Stimulated activated CD4-positive, alpha-beta T cell treated with anti-CD3 and anti-CD28 coated beads, Interleukin-1b, Interleukin-23, amount 100 ng/mL, for 48 hours (primary cell): ENCODE results near the gene USO1.
"Not testable (repeated sequence)": the region's sequence is repeated elsewhere in the genome, so short reads cannot be mapped to it uniquely, and the experiment has no call there.

Experiments
- DNase-seq: peaks from one replicate; pipeline ENCODE4 v3.0.0-alpha.2; 2020

Gene USO1

DNA sequence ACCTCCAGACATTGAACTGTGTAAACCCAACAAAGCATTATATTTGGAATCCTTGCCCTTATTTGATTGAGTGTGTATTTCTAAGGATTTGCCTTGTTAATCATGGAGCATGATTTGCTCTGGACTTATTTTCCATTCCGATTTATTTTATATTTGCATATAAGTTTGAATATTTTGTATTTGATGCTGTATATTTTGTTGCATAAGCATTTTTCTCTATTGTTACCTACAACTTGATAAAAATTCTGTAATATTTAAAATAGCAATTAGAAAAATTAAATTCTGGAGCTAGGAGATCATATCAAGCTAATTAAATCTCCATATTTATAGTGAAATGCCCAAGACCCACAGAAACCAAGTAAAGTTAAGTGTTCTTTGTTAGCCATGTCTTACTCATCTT lies 47.2 kb downstream of the USO1 start:
- DNase-seq: no peak

DNA sequence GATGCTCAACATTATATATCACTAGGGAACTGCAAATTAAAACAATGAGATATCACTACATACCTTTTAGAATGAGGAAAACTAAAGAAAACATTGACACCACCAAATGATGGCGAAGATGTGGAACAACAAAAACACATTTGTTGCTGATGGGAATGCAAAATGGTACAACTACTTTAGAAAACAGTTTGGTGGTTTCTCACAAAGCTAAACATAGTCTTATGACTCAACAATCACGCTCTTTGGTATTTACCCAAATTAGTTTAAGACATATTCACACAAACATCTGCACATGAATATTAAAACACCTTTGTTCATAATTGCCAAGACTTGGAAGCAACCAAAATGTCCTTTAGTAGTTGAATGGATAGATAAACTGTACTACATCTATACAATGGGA lies 53.2 kb downstream of the USO1 start:
- no peak for DNase-seq

DNA sequence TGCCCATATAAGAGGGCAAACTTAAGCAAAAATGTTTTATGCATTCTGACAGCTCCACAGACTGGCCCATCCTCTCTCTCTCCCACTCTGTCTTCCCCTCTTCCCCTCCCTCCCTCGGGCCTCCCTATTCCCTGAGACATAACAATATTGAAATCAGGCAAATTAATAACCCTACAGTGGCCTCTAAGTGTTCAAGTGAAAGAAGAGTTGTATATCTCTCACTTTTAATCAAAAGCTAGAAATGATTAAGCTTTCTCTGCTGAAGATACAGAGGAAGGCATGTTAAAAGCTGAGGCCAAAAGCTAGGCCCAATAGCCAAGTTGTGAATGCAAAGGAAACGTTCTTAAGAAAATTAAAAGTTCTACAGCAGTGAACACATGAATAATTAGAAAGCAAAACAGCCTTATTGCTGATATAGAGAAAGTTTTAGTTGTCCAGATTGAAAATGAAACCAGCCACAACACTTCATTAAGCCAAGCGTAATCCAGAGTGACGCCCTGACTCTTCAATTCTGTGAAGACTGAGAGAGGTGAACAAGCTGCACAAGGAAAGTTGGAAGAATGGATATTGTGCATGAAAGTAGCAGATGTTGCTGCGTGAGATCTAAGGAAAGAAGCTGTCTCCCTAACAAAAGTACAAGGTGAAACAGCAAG lies 54.9 kb downstream of the USO1 start:
- DNase-seq: no peak

DNA sequence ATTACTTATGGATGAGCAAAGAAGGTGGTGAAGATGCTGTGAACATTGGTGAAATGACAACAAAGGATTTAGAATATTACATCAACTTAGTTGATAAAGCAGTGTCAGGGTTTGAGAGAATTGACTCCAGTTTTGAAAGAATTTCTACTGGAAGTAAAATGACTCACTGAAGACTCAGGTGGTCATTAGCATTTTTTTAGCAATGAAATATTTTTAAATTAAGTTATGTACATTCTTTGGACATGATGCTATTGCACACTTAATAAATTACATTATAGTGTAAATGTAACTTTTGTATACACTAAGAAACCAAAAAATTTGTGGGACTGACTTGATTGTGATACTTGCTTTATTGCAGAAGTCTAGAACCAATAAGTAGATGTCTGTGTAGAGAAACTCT lies 56.9 kb downstream of the USO1 start:
- DNase-seq: no peak

DNA sequence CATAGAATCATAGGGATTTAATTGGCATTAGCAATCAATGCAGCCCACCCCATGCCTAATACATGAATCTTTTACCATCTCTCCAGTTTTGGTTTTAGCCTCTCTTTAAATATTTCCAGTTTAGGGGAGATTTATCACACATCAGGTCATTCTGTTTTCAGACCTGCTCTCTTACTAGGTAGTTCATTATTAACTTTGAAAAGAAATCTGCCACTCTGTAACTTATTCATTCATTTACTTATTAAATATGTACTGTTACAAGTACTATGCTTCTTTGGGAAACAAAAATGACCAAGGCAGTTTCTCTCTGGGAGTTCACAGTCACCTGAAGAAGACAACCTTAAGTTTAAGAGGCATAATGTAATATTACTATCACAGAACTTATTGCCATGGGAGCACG lies 62.1 kb downstream of the USO1 start:
- no peak for DNase-seq

DNA sequence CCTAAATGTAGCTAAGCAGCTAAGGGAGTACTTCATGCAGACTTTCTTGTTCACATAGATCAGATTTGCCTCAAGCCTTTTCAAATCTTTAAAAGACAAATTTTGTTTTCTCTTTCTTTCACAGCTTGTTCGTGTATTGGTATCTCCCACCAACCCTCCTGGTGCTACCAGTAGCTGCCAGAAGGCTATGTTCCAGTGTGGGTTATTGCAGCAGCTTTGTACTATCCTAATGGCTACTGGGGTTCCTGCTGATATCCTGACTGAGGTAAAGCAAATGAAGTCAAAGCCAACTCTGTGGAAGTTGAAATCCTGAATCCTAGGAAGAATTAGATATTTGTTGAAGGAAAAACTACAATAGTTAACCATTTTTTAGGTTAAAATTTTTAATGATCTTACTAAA lies 62.6 kb downstream of the USO1 start:
- DNase-seq: no peak

DNA sequence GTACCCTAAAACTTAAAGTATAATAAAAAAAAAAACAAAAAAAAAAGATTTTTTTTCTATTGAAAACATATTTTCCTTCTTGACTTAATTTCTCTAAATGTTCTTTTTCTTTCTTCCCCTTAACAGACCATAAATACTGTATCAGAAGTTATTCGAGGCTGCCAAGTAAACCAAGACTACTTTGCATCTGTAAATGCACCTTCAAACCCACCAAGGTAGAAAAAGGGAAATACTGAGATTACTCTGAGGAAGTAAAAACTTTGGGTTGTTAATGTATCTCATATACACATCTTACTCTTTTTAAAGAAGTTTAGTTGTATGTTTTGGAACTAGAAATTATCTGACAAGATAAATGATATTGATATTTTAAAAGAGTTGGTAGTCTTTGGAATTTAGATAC lies 65.6 kb downstream of the USO1 start:
- no peak for DNase-seq

DNA sequence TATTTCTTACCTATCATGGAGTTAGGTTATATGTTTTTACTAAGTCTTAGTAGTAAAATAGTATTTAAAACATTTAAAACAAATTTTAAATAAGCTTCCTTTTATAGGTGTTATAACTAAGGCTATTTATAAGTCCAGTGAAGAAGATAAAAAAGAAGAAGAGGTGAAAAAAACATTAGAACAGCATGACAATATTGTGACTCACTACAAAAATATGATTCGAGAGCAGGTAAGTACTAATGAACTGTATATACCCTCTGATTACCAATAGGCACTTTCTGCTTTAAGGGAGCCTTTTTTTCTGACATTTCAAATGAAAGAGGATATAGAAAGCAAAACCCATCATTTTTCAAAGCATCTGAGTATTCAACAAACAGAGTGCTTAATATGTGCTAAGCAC lies 76.6 kb downstream of the USO1 start:
- DNase-seq: no peak

DNA sequence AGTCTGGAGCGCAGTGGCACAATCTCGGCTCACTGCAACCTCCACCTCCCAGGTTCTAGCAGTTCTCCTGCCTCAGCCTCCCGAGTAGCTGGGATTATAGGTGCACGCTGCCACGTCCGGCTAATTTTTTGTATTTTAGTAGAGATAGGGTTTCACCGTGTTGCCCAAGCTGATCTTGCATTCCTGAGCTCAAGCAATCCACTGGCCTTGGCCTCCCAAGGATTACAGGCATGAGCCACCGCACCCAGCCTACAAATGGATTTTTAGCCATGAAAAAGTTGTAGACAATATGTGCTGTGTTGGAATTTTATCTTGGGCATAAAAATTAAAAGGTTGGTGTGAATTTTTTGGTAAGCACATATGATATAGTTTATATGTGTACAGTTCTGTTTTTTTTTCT lies 81.7 kb downstream of the USO1 start:
- not testable (repeated sequence) for DNase-seq

DNA sequence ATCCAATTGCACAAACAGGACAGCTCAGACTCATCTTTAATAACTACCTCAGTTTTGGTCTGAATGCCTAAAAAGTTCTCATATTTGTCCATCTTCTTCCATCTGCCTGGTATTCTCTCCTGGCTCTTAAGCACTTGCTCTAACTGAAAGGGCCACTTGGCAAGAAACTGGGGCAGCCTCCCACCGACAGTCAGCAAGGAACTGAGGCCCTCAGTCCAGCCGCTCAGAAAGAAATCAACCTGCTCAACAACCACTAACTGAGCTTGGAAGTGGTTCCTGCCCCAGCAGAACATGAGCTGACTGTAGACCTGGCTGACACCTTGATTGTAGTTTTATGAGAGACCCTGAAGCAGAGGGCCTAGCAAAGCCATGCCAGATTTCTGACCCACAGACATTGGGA lies 93.5 kb downstream of the USO1 start:
- DNase-seq: no peak

DNA sequence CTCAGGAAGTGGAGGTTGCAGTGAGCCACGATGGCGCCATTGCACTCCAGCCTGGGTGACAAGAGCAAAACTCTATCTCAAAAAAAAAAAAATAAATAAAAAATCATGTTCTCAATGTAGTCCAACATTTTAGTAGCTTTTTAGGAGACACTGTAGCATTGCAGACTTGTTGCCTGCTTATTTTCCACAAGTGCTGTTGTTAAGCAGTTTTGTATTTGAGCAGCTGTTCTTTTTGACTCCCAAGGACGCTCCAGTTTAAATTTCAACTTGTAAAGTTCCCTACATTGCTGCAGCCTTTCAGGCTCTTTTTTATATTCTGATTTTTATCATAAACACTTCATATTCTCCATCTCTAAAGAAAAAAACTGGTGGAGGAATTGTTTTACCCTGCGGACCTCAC lies 94.7 kb downstream of the USO1 start:
- DNase-seq: no peak

DNA sequence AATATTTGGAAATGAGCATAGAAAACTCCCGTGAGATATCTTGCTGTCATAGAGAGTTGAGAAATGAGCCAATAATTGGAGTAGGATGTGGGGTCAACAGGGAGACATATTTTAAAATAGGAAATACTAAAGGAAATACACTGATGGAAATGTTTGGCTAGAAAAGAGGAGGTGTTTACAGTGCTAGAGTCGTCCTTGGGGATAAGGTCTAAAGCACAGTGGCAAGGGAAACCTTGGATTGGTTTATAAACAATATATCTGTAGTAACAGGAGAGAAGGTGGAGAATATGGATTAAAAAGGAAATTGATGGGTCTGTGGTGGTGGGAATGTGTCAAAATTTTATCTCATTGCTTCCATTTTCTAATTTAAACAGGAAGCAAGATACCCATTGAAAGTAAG lies 95.8 kb downstream of the USO1 start:
- no peak for DNase-seq

DNA sequence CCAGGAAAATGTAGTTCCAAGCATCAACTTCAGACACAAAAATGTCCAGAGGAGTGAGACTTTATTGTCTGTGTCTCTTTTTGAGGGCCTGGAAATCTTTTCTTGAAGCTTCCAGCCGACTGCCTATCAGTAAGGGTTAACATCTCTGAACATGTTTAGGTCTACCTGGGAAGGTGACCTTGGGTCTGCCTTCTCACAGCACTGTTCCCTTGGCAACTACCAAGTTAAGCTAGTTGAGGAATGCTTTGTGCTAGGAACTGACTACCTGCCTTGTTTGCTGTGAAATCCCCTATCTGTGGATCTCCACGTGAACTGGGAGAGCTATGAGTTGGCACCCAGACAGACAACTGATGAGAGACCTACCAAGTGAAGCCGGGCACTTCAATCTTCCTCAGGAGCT lies 96.3 kb downstream of the USO1 start:
- DNase-seq: no peak

DNA sequence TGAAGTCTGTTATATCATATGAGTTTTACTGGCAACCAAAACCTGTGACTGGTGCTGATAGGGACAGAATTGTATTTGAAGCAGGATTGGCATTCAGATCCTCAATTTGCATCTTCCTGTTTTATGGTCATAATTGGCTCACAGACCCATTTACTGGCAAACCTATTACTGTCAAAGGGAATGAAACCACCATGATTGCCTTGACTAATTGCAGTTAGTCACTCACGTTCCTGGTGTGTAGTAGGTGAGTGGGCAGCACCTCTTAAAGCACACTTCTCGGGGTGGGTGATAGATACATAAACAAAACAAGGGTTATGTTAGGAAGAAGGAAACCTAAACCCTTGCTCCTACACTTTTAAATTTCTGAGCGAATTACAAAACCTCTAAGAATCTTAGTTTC lies 96.8 kb downstream of the USO1 start:
- DNase-seq: peak; percentile 4

DNA sequence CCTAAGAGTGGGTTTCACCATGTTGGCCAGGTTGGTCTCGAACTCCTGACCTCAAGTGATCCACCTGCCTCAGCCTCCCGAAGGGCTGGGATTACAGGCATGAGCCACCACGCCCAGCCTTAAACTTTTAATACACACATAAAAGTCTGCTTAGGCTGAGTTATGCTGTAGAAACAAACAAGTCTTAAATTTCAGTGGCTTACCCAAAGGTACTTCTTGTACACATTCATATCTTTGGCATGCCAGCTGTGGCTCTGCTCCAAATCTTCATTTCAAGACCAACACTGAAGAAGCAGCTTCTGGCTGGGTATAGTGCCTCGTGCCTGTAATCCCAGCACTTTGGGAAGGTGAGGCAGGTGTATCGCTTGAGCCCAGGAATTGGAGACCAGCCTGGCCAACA lies 97.6 kb downstream of the USO1 start:
- DNase-seq: no peak

DNA sequence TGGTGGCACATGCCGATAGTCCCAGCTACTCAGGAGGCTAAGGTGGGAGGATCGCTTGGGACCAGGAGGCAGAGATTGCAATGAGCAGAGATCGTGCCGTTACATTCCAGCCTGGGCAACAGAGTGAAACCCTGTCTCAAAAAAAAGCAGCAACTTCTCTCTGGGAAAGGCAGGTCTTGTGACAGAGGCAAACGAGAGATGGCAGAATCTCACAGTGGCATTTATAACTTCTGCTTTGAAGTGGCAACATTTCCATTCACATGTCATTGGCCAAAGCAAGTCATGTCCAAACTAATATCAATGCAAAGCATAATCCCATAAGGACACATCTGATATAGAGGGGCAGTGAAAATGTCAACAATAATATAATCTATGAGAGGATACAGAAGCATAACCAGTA lies 98.0 kb downstream of the USO1 start:
- DNase-seq: no peak

DNA sequence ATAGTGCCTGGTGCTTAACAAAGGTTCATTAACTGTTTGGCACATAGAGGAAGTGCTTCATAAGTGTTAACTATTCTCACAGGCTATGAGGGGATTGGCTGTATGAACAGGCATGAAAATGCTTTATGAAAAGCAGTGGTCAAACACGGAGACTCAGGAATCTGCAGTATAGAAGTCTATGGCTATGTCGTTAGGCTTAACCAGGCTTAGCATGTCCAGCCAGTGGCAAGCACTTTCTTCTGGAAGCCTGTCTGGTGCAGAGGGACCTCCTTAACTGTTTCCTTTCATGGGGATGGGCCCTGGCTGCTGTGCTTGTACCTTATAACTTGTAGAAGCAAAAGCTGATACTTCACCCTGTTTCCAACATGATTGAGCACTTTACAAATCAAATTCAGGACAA lies 99.4 kb downstream of the USO1 start:
- no peak for DNase-seq

DNA sequence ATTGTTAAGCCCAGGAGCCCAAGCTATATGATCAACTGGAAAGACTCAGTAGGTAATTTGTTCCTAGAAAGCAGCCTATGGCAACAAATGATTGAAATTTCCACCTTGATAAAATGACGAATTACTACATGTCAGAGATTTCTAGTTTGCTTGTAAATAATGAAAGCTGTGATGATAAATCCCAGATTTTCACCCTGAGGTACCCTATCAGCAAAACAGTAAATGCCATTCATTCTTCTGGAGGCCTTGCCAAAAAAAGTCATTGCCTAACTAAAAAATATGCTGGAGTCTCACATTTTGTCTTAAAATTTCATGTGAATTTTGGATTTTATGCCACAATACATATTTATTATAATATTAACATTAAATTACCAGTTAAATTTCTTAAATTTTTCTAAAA lies 106.5 kb downstream of the USO1 start:
- no peak for DNase-seq

DNA sequence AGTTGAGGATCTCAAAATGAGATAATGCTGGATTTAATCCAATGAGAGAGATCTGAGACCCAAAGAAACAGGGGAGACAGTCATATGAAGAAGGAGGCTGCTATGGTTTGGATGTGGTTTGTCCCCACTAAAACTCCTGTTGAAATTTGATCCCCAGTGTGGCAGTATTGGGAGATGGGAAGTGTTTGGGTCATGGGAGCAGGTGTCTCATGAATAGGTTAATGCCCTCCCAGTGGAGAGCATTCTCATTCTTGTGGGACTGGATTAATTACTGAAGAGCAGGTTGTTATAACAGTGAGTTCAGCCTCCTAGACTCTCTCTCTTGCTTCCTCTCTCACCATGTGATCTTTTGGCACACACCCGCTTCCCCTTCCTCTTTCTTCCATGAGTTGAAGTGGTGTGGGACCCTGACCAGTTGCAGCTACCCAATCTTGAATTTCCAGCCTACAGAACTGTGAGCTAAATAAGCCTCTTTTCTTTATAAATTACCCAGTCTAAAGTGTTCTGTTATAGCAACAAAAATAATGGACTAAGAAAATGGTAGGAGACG lies 107.6 kb downstream of the USO1 start:
- DNase-seq: no peak

DNA sequence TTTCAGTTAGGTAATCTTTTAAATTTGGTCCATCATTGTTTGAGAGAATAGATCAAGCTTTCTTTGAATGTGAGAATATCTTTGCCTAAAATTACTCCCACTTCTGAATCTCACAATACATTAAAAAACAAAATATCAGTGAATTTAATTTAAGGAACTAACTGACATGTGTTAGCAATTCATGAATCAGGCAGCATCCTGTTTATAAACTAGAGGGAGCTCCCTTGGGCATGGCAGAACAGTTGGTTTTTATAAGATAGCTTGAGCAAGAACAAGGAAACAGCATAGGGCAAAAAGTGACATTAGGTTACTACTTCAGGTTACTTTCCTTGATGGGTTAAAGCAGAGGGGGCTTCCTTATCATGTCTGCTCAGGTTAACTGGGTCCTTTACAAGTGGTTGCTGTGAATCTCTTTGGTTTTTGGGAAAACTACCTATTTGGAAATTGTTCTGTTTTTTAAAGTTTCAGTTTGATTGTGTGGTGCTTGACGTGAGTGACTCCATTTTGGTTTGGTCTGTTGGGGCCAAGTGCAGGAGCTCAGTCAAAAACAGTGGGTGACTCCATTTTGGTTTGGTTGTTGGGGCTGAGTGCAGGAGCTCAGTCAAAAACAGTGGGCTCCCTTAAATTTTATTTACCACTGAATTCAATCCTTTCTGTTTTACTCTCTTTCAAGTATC lies 109.9 kb downstream of the USO1 start:
- no peak for DNase-seq

DNA sequence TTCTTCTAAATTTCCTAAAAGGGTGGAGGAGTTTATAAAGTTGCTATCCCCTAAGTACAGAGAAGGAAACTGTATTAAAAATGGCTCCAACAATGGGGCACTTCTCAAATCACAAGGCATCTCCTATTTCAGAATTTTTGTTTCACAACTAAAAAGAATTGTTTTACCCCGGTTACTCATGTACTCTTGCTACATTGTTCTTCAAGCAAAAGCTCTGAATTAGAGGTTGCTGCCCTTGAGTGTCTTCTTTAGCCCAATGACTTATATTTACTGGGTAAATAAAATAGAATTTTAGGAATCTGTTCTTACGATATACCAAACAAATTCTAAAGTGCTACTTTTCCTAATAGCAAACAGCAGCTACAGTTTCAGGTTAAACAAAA lies 110.4 kb downstream of the USO1 start:
- no peak for DNase-seq

DNA sequence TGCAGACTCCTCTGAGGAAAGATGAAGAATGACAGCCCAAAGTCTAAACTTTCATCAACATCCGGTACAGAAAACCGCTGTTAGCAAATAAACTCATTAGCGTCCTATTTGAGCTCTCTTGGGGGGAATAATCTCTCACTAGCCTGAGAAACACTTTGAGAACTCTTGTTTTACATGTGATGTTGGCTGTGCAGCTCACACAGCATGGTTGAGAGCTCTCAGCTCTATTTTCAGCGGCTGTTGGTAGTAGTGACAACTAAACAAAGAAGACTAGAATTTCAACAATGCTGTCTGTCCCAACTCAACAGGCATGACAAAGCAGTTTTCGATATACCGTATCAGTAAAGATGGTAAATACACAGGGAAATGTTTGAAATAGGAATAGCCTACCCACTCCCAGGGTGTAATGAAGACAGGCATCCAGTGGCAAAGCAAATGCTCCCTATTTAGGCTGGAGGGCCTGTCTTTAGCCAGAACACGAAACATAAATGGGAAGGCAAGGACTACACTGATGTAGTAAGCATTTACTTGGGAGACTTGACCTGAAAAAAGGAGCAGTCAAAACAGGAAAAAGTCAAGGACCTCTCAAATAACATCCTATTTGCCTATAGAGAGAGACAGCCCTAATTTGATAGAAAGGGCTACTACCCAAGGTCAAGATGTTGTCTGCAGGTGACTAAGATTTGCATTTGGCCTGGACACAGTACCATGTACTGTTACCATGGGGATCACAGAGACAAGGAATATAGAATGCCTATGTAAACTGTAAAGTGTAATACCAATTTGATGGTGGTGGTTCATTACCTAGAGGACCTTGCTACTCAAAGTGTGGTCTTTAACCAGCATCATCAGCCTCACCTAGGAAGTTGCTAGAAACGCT lies 117.5 kb downstream of the USO1 start:
- no peak for DNase-seq

DNA sequence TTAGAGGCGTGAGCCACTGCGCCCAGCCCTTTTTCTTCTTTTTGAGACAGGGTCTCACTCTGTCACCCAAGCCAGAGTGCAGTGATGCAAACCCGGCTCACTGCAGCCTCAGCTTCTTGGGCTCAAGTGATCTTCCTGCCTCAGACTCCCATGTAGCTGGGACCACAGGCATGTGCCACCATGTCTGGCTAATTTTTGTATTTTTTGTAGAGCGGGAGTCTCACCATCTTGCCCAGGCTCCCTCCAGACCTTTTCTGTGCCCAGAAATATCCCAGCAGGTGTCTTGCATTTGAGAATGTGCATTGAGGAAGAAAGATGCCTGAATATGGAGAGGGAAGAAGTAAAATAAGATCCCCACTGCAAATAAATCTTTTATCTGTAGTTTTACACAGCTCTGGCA lies 119.2 kb downstream of the USO1 start:
- no peak for DNase-seq

DNA sequence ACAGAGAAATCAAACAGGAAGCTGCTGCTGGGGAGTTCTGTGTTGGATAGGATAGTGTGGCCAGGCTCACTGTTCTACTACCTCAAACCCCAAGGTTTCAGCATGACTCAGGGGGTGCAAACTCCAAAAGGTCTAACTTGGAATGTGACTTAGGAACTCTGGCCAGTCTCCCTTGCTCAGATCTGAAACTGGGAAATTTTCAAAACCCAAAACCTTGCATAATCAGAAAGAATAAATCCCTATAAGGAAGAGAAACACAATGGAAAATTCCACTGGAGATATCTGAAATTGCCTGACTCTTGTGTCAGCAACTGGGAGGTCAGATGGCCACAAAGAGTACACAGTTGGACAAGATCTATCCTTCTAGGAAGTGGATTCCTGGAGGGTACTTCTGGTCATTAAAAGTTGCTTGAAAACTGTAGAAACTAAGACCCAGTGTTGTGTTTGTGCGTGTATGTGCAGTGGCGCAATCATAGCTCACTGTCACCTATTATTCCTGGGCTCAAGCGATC lies 119.8 kb downstream of the USO1 start:
- DNase-seq: no peak
